Measurements from ENCODE around the gene DIP2C.

GRCh38 chr10:381346-381745 is 308.1 kb downstream of the DIP2C start:
- no peak for TF ChIP-seq CTCF (IDR thresholded peaks at IDR 0.05)
- TF ChIP-seq POLR2A (IDR thresholded peaks at IDR 0.05) = no peak
- TF ChIP-seq POLR2AphosphoS5 (IDR thresholded peaks at IDR 0.05) = no peak

Data from prostate gland (tissue), 2 donors.